Raji (cell line): ENCODE data around the gene MYL2.

ENCODE experiments used
- POLR2A ChIP-seq: IDR thresholded peaks from 2 replicates; pipeline ENCODE4 v1.6.1; 2011; ENCODE audit warnings: low read depth, low read length, control low read depth; ENCODE audit not compliant: insufficient read depth

Gene MYL2, protein sequence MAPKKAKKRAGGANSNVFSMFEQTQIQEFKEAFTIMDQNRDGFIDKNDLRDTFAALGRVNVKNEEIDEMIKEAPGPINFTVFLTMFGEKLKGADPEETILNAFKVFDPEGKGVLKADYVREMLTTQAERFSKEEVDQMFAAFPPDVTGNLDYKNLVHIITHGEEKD

DNA sequence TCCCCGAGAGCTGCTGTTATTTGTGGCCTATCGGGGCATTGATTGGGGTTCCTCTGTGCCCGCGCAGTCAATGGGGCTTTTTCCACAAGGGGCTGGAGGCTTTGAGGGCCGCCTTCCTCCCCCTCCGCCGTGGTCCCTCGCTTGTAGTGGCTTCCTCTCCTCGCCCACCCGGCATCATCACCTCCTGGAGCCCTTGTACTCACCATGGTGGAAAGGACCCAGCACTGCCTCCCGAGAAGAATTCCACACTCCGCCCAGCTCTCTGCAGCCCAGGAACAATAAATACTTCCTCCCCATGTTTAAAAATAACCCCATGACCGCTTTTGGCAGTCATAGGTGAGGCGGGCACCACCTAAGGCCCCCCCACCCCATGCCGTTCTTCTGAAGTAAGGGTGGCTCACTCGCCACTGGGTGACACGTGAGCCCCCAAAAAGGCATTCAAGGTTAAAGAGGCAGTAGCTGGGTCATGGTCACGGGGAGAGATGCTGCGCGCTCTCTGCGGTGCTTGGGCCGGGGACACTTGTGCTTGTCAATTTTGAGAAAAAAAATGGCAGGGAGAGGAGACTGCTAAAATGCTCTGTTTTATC is at the start of gene MYL2:
TSS of gene MYL2 (minus strand) at position 256 of the 587 bp plus-strand sequence. CDS start at position 206, 50 bp downstream.
- TF ChIP-seq POLR2A, result no peak

DNA sequence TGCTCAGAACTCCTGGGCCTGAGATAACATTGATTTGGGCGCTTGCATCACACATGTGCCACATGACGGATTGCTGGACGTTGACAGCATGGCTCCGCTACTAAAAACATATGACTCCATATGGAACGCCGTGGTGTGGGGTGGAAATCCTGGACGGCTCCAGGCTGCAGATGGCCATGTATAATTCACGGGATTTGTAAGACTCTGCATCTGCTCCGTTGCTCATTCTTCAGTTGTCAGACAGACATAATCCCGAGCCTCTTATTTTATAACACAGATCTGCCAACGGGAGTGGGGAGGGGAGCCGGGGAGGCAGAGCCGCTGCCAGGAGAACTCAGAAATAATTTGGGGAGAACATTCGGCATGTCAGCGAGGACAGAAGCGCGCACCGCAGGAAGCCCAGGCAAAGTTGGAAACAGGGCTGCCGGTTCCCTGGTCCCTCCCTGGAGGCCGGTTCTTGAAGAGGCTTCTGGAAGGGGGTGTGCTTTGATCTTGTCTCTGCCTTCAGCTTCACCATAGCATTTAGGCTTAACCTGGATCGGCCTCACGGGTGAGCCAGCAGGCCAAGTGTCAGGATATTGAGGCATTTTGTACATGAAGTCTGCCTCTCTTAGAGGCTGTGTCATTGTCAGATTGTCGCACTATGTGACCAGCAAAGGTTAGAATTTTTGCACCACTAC is 45.8 kb upstream of the MYL2 start:
- TF ChIP-seq POLR2A, result no peak

- TF ChIP-seq POLR2A, result no peak
Observed at GRCh38 chr12:110965574-110965973, 45.2 kb upstream of the MYL2 start.

DNA sequence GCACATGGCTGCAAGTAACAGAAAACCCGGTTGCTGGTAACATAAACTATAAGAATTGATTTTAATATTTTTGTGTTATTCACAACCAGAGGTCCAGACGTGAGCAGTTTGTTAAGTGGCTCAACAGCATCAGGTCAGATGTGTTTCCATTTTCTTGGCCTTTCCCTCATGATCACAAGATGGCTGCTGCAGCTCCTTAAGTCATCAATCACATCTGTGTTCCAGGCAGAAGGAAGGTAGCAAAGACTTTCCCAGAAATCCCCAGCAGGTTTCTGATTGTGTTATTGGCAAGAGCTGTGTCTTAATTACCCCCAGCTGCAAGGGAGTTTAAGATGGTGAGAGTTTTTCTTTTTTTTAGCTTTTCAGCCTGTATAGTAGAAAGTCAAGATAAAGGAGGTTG is 40.4 kb upstream of the MYL2 start:
- TF ChIP-seq POLR2A, result no peak

DNA sequence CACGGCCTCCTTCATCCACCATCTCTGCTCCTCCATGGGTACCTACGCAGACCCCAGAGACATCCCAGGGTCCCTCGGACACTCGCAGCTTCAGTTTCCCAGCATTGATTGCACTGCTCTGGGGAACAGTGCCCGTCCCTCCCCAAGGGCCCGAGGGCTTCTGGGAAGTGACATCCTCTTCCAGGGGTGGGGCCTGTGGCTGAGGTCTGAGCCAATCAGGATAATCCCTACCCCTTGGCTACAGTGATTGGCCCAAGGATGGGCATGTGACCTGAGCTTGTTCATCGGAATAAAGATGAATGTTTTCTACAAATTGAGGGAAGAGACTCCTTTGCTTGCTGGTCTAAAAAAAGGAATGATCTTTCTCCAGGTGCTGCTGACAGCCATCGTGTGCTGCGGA is 37.3 kb upstream of the MYL2 start:
- TF ChIP-seq POLR2A, result no peak

- no peak for TF ChIP-seq POLR2A
Observed at GRCh38 chr12:110957159-110957558, 36.8 kb upstream of the MYL2 start.

GRCh38 chr12:110948041-110948440 is 27.7 kb upstream of the MYL2 start:
- no peak for TF ChIP-seq POLR2A

DNA sequence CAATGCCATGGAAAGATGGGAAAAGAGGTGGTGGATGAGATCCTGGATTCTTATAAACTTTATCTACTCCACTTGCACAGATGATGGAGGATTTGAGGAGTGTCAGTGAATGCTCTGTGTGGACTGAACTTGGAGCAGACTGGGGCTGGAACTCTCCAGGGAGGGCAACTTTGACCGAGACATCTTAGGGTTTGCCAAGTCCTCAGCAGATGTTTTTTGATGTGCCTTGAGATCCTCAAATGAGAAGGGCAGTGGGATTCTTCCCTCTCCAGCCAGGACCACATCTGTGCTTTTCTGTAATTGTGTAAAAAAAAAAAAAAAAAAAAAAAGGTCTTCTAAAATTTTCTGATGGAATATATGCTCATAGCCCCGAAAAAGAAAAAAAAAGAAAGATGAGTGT is 23.0 kb upstream of the MYL2 start:
- no peak for TF ChIP-seq POLR2A

- TF ChIP-seq POLR2A, result no peak
Observed at GRCh38 chr12:110941391-110941790, 21.0 kb upstream of the MYL2 start.

DNA sequence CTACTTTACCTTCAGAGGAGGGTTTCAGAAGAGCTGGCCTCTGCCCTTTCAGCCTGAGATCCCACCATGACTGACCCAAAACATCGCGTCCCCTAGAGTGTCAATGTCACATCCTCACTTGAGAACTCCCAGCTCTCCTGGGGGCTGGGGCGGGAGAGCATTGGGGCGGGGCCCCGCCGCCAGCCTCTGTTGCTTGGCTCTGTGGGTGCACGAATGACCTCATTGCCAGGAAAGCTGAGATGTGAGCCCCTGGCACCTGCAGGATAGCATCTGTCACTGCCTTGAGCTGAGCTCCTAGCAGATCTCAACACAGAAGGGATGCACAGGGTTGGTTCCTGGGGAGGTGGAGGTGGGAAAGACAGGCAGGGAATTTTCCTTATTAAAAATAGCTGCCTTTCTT is 20.6 kb upstream of the MYL2 start:
- no peak for TF ChIP-seq POLR2A

GRCh38 chr12:110940296-110940695 is 19.9 kb upstream of the MYL2 start:
- no peak for TF ChIP-seq POLR2A

- TF ChIP-seq POLR2A, result no peak
Observed at GRCh38 chr12:110937104-110937641, 16.8 kb upstream of the MYL2 start.

GRCh38 chr12:110936367-110937103 is 16.2 kb upstream of the MYL2 start:
- TF ChIP-seq POLR2A, result no peak

GRCh38 chr12:110935588-110935987 is 15.2 kb upstream of the MYL2 start:
- TF ChIP-seq POLR2A, result no peak

DNA sequence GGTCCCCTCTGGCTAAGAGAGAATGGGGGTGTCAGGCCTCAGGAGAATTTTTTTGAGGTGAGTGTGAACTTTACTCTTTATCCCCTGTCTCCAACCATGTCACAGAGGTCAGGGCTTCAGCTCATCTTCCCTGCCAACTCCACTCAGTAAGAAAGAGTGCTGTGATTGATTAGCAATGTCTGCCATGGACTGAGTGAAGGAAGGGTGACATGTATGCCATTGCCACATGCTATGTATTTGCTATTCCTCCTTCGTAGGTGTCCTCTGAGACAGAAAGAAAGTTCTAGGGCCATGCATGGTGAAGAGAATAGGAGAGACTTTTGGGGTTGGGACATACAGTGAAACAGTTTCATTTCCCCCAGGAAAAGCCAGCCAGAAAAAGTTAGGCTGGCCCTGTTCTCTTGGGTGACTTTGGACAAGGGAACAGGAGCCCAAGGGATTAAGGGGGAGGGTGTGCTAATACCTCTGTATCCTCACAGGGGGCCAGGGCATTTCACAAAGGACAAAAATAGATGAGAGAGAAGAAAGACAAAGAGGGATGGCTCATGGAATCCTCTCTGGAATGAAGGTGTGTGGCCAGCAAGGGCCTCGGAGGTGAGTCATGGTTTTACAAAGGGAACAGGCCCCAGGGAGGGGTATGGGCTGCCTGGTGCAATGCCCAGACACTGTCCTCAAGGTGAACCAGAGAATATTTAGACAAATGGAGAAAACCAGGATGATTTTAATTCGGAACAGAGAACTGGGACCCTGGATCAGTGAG is 13.9 kb upstream of the MYL2 start:
- no peak for TF ChIP-seq POLR2A
